Thyroid gland (tissue), 4 donors: Measurements from ENCODE around the gene RNF220. TPM values are rescaled to one million over a fixed set of nuclear protein-coding genes. Genes with fewer than 3 reads are reported as not detected.

Experiments used
- DNase-seq, 2 donors: peaks; one replicate each; pipeline ENCODE4 v3.0.0-alpha.2; 2019
- H3K27ac ChIP-seq, 3 donors: fragments of 200-600 bp; sonication (generic); 1 replicate in 2 of 3; 2 replicates in 1 of 3; pipeline ENCODE4 v1.5.1; 2016 to 2019; ENCODE audit warnings: mild to moderate bottlenecking in 1 of 3, moderate library complexity in 1 of 3
- H3K27me3 ChIP-seq: fragments of 200-600 bp; sonication (generic); one replicate; pipeline ENCODE4 v1.5.1; 2019
- H3K36me3 ChIP-seq, 2 donors: fragments of 200-600 bp; sonication (generic); one replicate each; pipeline ENCODE4 v1.5.1; 2016 to 2019
- H3K4me1 ChIP-seq, 2 donors: fragments of 200-600 bp; sonication (generic); one replicate each; pipeline ENCODE4 v1.5.1; 2017 to 2019
- H3K4me3 ChIP-seq, 3 donors: fragments of 200-600 bp; sonication (generic); replicated peaks in 1 of 3; 1 replicate in 2 of 3; 2 replicates in 1 of 3; pipeline ENCODE4 v1.5.1; 2016; ENCODE audit warnings: mild to moderate bottlenecking in 1 of 3
- H3K9me3 ChIP-seq: fragments of 200-600 bp; sonication (generic); one replicate; pipeline ENCODE4 v1.5.1; 2017
- POLR2A ChIP-seq, 2 donors: fragments of 450-650 bp; IDR thresholded peaks; one replicate each; pipeline ENCODE4 v1.6.1; 2017; ENCODE audit warnings: antibody characterized with exemption in 2 of 2, mild to moderate bottlenecking in 2 of 2, moderate library complexity in 1 of 2
- WGBS, 2 donors: methylation state at CpG; one replicate each; pipeline ENCODE4 v1.1.5; 2017; 5-methylcytosine and 5-hydroxymethylcytosine counted together
- intact Hi-C: fragments of 100-400 bp; cut with DNase I; formaldehyde crosslinking; loops from one replicate; pipeline ENCODE4 v1.15.1; 2023
- total RNA-seq, 4 donors: library from RNA; depleted of rRNA; stranded (reverse); fragments of >200 nt; gene quantifications; one replicate each; pipeline ENCODE4 v1.2.3, GENCODE V29; 2016
- TF ChIP-seq, protein P1 (sequence below), 6 experiments: fragments of 200-600 bp in 3 of 6; fragments of 450-650 bp in 3 of 6; sonication (generic) in 3 of 6; IDR thresholded peaks; one replicate each; pipeline ENCODE4 v1.5.1; 2016 to 2019; ENCODE audit warnings: antibody characterized with exemption in 6 of 6, mild to moderate bottlenecking in 2 of 6, inconsistent platforms in 1 of 6, moderate library complexity in 1 of 6

RNF220 gene
- total RNA-seq, 4 donors from 2014 or later: 88.7 to 117 (median 102) TPM

DNA sequence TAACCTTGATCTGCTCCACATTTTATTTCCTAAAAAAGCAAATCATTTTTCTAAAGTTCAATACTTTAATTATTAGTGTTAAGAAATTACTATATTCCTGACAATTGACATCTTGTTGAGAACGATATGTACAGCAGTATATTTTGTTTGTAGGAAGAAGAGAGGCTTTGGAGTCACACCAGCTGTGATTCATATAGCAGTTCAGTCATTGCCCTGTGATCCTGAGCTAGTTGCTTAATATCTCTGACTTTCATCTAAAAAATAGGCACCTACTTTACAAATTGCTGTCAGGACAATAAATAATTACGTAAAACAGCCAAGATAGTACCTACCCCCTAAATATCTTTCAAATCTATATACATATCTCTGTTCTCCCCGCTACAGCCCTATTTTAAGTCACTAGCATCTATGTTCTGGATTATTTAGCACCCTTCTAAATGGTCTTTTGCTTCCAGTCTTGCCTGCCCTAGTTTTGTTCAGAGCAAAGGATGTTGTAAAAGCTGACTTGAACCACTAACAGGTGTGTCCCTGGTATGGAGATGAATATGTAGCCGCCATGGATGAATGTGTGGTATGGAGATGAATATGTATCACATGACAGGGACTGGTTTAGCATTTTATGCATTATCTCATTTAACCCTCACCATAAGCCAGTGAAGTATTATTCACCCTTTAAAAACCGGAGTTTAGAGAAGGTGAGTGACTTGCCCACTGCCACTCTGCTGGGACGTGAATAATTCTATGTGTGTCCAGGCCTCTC, 42.2 kb downstream of the RNF220 start:
- intact Hi-C loops: no loop called here
- H3K9me3 ChIP-seq: no peaks in the 10 kb centered on the region
- H3K36me3 ChIP-seq: no peaks in the 10 kb centered on the region
- 95% methylated on average over 6 of the region's 6 CpGs for WGBS, 2 donors
- TF ChIP-seq POLR2A (IDR thresholded peaks at IDR 0.05): no peak
- TF ChIP-seq, protein P1, sequence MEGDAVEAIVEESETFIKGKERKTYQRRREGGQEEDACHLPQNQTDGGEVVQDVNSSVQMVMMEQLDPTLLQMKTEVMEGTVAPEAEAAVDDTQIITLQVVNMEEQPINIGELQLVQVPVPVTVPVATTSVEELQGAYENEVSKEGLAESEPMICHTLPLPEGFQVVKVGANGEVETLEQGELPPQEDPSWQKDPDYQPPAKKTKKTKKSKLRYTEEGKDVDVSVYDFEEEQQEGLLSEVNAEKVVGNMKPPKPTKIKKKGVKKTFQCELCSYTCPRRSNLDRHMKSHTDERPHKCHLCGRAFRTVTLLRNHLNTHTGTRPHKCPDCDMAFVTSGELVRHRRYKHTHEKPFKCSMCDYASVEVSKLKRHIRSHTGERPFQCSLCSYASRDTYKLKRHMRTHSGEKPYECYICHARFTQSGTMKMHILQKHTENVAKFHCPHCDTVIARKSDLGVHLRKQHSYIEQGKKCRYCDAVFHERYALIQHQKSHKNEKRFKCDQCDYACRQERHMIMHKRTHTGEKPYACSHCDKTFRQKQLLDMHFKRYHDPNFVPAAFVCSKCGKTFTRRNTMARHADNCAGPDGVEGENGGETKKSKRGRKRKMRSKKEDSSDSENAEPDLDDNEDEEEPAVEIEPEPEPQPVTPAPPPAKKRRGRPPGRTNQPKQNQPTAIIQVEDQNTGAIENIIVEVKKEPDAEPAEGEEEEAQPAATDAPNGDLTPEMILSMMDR (IDR thresholded peaks at IDR 0.05): no peak
- H3K4me3 ChIP-seq: no peak overlapping the region
- DNase-seq: no peak
- H3K4me1 ChIP-seq: no peaks in the 10 kb centered on the region
- no peaks in the 10 kb centered on the region for H3K27me3 ChIP-seq
- no peak overlapping the region for H3K27ac ChIP-seq

DNA sequence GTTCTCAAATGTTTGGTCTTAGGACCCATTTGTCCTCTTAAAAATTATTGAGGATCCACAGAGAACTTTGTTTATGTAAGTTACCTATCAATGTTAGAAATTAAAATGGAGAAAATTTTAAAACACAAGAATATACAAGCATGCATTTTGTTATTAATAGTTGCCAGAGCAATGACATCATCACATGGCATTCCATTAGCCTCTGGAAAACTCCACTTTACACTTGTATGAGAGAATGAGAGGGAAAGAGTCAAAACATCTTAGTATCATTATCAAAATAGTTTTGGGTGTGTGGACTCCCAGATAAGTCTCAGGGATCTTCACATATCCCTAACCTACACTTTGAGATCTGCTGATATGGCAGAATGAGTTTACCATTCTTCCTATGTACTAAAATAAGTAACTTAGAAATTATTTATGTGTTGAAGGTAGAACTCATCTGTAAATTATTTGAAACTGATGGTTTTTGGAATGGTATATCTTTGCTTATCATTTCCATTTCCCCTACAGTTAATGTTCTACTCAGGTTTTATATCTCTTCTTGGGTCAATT, 48.8 kb downstream of the RNF220 start:
- Histone ChIP-seq H3K9me3 (no peaks in the 10 kb centered on the region), H3K4me1 (no peaks in the 10 kb centered on the region), H3K27ac (no peak overlapping the region), H3K4me3 (no peak overlapping the region), H3K36me3 (no peaks in the 10 kb centered on the region), H3K27me3 (no peaks in the 10 kb centered on the region)
- intact Hi-C loops: no loop called here
- TF ChIP-seq POLR2A (IDR thresholded peaks at IDR 0.05): no peak
- TF ChIP-seq, protein P1 (IDR thresholded peaks at IDR 0.05): no peak
- DNase-seq: no peak

DNA sequence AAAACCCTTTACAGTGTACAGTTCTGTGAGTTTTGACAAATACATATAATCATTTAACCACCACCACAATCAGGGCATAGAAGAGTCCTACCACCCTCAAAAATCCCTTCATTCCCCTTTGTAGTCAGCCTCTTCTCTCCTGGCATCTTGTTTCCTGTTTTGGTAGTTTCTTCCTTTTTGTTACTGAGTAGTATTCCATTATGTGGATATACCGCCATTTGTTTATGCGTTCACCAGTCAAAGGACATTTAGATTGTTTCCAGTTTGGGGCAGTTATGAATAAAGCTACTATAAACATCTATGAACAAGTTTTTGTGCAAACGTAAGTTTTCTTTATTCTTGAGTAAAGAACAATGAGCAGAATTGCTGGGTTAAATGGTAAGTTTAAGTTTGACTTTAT, 49.6 kb downstream of the RNF220 start:
- TF ChIP-seq POLR2A (IDR thresholded peaks at IDR 0.05): no peak
- TF ChIP-seq, protein P1 (IDR thresholded peaks at IDR 0.05): no peak
- H3K9me3 ChIP-seq: no peaks in the 10 kb centered on the region
- H3K27me3 ChIP-seq: no peaks in the 10 kb centered on the region
- no peak overlapping the region for H3K4me3 ChIP-seq
- WGBS, 2 donors: 95 to 99% methylated on average over 3 of the region's 3 CpGs
- no peak overlapping the region for H3K27ac ChIP-seq
- DNase-seq: no peak
- intact Hi-C loops: no loop called here
- H3K4me1 ChIP-seq: no peaks in the 10 kb centered on the region
- H3K36me3 ChIP-seq: no peaks in the 10 kb centered on the region

DNA sequence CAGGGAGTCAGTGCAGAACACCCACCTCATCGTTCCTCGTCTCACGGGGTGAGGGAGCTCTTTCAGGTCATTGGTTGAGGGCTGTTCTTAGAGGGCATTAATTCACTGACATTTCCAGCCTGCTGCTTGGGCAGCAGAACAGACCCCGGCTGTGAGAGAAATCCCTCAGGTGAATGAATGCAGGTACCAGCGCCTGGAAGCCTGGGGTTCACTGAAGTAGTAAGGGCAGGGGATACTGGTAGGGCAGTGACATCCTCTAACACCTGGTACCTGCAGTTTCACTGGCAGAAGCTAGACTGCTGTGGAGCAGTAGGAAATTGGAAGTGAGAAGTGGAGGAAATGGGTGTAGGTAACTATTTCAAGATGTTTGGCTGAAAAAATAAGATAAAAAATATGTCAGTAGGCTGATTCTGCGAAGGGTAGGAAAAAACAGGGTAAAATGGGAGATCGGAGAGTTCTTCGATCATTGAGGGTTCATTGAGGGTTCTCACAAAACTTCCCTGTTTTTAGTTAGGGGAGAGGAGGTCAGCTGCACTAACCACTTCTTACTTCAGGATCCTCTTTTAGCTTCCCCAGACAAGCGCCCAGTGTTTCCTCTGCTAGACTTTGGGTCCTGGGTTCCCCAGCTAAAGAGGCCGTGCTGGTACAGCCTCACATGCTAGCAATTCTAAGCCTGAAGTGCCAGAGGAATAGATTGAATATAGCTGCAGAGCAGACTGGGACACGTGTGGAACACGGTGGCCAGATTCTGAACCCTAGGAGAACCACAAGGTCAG, 55.2 kb downstream of the RNF220 start:
- TF ChIP-seq POLR2A (IDR thresholded peaks at IDR 0.05): no peak
- TF ChIP-seq, protein P1 (IDR thresholded peaks at IDR 0.05): no peak

DNA sequence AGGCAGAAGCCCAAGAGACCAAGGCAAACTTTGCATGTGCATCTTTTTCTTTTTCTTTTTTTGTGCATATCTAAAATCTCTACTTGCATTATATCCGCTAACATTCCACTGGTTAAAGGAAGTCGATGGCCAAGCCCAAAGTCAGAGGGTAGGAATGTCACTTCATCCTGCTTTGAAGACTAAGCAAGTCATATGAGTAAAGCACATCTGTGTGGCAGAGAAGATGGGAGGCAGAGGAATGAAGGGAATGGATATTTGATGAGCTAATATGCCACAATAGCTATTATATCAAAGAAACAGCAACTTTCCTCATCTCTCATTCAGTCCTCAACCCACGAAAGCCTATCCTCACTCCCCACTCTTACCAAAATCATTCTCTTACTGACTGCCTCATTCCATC, 59.3 kb downstream of the RNF220 start:
- H3K9me3 ChIP-seq: no peaks in the 10 kb centered on the region
- WGBS, 2 donors: 92 to 93% methylated on average over 3 of the region's 3 CpGs
- H3K27me3 ChIP-seq: no peaks in the 10 kb centered on the region
- TF ChIP-seq, protein P1 (IDR thresholded peaks at IDR 0.05): no peak
- no peak for TF ChIP-seq POLR2A (IDR thresholded peaks at IDR 0.05)
- H3K4me3 ChIP-seq: no peak overlapping the region
- DNase-seq: no peak
- no peaks in the 10 kb centered on the region for H3K36me3 ChIP-seq
- H3K27ac ChIP-seq: no peak overlapping the region
- no peaks in the 10 kb centered on the region for H3K4me1 ChIP-seq
- intact Hi-C loops: no loop called here

More for the DNA sequence above, 55.2 kb downstream of the RNF220 start:
- intact Hi-C loops: no loop called here
- no peak for DNase-seq
- Histone ChIP-seq H3K4me1 (no peaks in the 10 kb centered on the region), H3K27ac (no peak overlapping the region), H3K36me3 (no peaks in the 10 kb centered on the region), H3K4me3 (no peak overlapping the region), H3K27me3 (no peaks in the 10 kb centered on the region), H3K9me3 (no peaks in the 10 kb centered on the region)
- WGBS, 2 donors: 79 to 82% methylated on average over 12 of the region's 12 CpGs
